NOMO-1 treated with DMSO at 0.1 percent for 48 hours (cell line): ENCODE data around the gene NDUFA3.
"Not testable (repeated sequence)": the region's sequence is repeated elsewhere in the genome, so short reads cannot be mapped to it uniquely, and the experiment has no call there.

ENCODE experiments used
- DNase-seq: peaks from one replicate; lab custom pipeline; 2025; ENCODE audit not compliant: unreplicated experiment; lab: John Stamatoyannopoulos, UW

Gene NDUFA3

DNA sequence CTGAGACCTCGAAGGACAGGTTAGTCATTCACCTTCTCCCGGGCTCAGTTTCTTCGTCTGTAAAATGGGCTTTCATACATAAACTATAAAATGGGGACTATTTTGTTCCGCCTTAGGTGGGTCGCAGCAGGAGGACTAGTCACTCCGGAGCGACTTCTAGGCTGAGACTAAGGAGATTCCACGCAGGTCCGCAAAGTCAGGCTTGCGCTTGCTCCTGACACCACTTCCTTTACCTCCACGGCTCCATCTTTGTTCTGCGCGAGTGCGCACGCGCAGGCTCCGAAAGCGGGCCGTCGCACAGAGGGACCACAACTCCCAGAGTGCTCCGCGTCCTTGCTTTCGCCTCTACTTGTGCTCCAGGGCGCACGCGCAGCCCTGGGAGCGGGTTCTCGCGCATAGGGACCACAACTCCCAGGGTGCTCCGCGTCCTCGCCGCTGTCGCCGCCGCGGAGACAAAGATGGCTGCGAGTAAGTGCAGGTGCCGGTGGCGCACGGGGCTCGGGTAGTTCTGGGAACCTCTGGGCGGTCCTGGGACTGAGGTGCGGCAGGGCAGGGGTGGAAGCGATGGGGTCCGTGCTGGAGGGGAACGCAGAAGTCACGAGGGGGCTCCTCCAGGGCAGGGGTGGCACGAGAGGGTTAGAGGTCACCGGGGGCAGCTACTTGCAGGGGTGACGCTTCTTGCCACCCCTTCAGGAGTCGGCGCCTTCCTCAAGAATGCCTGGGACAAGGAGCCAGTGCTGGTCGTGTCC, at the start of gene NDUFA3:
Gene NDUFA3 (plus strand): TSS at position 435 of the 749 bp plus-strand sequence. CDS start 24 bp downstream, at position 459.
- DNase-seq, result peak; percentile 97

DNA sequence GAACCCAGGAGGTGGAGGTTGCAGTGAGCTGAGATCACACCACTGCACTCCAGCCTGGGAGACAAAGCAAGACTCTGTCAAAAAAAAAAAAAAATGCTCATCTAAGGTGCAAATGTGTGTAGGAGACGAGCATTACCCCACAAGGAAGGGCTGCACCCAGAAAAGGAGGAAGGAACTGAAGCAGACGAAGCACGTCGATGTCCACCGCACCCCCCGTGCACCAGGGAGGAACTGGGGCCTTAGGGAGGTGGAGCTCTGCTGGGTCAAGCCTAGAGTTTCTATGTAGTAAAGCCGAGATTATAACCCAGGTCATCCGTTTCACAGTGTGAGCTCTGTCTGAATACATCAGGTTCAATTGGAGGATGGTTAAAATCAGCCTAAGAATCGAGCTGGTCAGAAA, 40.0 kb upstream of the NDUFA3 start:
- peak; percentile 68 for DNase-seq

DNA sequence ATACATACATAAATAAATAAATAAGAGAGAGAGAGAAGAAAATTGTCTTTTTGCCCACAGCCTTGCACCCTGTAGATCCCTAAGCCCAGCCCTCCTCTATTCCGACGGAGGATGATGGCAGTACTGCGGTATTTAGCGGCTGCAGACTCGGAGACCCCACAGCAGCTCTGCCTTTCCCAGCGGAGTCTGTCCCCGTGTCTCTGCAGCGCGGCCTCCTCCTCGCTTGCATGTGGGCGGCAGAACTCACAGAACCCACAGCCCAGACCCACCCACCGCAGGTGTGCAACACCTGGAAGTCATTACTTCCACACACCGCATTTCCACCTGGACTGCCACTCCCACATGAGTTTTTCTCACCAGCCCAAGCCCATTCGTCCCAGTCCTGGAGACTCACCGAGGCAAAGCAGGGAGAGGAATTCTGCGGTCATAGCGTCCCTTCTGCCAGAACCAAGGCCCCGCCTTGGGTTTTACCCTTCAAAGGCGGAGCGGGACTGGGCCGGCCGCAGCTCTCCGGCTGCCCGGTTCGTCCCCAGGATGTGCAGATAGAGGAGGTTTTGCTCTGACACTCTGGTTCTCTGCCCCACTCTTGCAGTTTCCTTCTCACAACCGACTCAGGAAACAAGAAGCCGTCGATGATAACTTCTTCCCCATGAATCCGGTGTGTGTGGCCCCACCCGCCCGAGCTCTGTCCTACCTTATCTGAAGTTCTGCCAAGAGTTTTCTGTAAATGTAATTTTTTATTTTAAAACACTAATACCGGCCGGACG, 39.1 kb upstream of the NDUFA3 start, which contains the start of gene VSTM1:
Gene VSTM1 (minus strand): TSS at position 548 of the 767 bp plus-strand sequence. CDS start 120 bp downstream, at position 428.
- DNase-seq, result no peak

DNA sequence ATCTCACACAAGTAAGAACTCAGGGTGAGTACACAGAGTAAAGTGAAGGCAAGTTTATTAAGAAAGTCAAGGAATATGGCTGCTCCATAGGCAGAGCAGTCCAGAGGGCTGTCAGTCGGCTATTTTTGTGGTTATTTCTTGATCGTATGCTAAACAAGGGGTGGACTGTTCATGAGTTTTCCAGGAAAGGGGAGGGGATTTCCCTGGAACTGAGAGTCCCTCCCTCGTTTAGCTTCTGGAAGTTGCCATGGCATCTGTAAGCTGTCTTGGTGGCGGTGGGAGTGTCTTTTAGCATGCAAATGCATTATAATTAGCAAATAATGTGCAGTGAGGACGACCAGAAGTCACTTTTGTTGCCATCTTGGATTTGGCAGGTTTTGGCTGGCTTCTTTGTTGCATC, 33.2 kb upstream of the NDUFA3 start:
- DNase-seq, result no peak

DNA sequence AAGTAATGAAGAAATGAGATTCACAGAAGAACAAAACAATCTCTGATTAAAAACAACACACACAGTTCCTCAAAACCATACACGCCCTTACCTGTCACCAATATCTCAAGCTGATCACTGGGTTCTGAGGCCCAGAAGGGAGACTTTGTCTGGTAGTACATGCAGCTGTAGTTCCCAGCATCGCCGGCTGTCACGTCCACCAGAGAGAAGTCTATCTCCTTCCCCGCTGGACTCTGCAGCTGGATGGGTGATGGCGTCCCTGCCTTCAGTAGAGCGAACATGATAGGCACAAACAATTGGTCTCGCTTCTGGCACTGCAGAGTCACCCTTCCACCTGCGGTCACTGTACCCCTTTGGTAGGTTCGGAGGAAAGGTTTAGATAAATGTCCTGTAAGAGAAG, 28.8 kb upstream of the NDUFA3 start:
- DNase-seq, result no peak

DNA sequence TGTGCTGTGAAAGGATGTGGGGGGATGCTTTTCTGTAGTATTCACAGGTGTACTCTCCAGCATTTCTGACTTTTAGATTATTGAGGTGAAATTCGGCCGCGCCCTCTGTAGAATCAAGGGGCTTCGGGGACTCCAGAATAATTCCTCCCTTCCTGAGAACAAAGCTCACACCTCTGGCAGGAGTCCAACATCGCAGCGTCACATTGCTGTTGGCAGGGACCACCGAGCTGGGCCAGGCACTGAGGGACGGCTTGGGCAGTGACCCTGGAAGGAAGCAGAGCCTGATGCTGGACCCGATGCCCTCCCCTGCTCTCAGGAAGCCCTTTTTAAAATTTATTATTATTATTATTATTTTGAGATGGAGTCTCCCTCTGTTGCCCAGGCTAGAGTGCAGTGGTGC, 27.8 kb upstream of the NDUFA3 start:
- no peak for DNase-seq

DNA sequence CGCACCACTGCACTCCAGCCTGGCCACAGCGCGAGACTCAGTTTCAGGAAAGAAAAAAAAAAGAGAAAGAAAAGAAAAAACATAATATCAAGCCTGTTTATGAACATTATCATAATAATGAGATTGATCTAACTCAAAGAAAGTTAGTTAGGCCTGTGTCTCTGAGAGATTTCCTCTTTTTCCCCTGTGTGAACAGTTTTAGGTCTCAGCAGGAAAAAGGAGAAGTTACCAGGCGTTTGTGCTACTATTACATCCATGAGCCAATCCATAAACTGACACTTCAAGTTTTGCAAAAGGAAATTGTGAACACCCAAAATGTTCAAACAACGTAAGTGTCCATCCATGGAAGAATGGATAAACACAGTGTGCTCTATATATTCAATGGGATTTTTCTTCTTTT, 25.3 kb upstream of the NDUFA3 start:
- DNase-seq, result peak; percentile 93

DNA sequence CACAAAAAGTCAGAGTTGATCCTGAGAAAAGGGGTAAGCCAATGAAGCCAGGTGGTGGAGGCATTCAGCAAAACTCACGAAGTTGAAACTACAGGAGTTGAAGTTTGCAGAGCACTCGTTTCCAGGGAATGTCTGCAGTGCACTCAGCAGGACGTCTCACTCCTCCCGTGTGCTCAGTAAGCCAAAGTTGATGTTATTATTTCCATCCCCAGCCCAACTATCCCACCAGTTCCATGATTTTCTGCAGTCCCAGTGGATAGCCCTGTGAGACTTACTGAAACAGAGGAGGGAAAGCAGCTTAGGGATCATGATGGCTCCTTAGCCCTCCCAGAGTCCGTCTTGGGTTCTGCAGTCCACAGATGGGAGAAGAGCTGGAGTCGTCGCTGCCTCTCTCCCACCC, 21.6 kb upstream of the NDUFA3 start, which contains the start of gene TARM1:
Gene TARM1 (minus strand): TSS at position 334 of the 400 bp plus-strand sequence. CDS start 25 bp downstream, at position 309.
- DNase-seq, result no peak

DNA sequence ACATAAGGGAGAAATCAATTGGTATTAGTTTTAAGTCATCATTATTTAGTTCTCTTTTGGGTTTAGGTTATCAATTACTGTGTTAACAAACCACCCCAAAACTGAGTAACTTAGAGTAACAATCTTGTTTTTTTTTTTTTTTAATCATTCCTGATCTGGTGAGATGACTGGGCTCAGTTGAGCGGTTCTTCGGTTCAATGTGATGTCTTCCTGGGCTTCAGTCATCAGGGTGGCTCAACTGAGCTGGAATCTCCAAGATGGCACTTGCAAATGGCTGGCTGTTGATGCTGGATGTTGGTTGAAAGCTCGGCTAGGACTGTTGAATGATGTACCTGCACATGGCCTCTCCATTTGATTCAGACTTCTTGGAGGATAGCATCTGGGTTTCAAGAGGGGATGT, 18.2 kb upstream of the NDUFA3 start:
- DNase-seq, result no peak

DNA sequence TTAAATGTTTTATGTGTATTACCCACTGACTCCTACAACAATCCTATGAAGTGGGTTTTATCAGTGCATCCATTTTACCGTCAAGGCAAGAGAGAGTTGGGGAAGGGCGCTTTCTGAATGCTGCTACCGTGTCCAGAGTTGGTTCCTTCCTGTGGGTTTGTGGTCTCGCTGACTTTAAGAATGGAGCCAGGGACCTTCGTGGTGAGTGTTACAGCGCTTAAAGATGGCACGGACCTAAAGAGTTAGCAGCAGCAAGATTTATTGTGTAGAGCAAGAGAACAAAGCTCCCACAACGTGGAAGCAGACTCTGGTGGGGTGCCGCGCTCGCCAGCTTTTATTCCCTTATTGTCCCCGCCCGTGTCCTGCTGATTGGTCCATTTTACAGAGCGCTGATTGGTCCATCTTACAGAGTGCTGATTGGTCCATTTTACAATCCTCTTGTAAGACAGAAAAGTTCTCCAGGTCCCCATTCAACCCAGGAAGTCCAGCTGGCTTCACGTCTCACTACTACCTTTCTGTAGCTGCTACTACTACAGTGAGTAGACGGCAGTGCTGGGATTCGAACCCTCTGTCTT, 8.1 kb upstream of the NDUFA3 start:
- DNase-seq, result no peak

DNA sequence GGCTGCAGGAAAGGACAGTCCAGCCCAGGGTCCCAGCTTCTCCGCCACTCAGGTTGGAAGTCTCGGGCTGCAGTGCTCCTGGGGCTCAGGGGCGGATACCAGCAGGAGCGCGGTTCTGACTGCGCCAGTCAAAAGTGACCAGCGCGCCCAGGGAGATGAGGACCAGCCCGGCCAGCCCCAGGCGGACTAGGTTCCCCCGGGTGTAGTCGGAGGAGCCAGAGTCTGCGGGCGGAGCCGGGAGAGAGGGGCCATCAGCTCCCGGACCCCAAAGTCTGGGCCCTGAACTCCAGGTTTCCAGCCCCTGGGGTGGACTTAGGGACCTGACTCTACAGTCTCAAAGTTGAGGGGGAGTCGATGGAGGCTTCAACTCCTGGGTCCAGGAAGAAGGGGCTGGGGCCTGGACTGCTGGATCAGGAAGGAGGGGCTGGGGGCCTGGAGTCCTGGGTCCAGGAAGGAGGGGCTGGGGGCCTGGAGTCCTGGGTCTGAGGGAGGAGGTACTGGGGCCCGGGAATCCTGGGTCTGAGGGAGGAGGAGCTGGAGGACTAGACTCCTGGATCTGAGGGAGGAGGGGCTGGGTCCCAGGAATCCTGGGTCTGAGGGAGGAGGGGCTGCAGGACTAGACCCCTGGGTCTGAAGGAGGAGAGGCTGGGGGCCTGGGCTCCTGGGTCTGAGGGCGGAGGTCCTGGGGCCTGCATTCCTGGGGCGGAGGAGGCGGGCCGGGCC, 7.4 kb upstream of the NDUFA3 start:
- DNase-seq, result no peak

DNA sequence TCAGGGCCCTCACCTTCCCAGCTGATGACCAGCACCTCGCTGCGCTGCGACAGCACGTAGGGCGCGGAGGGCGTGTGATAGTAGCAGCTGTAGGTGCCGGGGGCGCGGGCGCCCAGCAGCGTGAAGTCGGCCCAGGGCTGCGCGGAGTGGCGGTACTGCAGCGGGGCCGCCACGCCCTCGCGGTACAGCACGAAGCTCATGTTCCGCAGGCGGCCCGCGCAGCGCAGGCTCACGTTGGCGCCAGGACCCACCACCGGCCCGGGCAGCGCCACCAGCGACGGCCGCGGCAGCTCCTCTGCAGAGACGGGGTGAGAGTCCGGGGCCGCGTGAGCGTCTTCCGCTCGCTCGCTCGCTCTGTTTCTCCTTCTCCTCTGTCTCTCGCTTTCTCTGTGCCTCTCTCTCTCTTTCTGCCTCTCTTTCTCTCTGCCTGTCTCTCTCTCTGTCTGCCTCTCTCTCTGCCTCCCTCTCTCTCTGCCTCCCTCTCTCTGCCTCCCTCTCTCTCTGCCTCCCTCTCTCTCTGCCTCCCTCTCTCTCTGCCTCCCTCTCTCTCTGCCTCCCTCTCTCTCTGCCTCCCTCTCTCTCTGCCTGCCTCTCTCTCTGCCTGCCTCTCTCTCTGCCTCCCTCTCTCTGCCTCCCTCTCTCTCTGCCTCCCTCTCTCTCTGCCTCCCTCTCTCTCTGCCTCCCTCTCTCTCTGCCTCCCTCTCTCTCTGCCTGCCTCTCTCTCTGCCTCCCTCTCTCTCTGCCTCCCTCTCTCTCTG, 6.6 kb upstream of the NDUFA3 start:
- peak; percentile 63 for DNase-seq

DNA sequence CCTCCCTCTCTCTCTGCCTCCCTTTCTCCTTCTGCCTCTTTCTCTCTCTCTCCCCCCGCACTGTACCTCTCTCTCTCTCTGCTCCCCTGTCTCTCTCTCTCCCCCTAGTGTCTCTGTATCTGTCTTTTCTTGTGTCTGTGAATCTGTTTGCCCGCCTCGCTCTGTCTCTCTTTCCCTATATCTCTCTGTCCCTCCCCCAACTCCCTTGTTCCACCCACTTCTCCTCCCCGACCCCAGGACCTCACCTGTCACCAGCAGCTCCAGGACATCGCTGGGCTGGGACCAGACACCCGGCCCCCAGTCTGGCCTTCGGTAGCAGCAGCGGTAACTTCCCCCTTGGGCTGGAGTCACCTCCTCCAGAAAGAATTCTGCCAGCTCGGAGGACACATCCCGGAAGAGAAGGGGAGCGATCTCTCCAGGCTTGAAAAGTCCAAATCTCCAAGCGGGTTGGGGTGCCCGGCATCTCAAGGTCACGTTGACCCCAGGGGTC, 6.0 kb upstream of the NDUFA3 start:
- peak; percentile 59 for DNase-seq

DNA sequence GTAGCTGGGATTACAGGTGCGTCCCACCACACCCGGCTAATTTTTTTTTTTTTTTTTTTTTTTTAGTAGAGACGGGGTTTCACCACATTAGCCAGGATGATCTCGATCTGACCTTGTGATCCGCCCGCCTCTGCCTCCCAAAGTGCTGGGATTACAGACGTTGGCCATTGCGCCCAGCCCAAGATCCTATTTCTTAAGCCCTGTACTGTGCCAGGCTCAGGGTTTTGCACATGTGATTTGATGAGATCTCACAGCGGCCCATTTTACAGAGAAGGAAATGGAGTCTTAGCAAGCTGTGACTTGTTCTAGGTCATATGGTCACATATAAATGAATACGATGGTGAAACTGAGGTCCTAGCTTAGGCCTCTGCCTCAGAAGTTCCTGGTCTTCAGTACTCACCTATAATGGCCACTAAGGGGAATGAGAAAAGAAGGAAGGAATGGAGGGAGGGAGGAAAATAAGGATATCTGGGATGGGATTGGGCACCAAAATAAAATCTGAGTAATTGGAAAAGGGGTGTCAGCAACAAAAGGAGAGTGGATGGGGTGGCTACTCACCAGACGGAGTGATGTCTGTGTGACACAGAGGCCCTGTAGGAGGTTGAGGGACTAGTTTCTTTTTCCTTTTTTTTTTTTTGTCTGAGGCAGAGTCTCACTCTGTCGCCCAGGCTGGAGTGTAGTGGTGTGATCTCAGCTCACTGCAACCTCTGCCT, 3.3 kb upstream of the NDUFA3 start:
- no peak for DNase-seq

DNA sequence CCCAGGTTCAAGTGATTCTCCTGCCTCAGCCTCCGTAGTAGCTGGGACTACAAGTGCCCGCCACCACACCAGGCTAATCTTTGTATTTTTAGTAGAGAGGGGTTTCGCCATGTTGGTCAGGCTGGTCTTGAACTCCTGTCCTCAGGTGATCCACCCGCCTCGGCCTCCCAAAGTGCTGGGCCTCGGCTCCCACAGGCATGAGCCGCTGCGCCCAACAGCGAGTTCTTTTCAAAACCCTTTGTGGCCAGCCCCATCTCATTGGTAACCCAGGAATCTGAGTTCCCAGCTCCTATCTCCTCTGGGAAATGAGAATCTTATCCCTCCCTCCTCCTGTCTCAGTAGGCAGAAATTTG, 2.8 kb upstream of the NDUFA3 start:
- DNase-seq, result not testable (repeated sequence)

DNA sequence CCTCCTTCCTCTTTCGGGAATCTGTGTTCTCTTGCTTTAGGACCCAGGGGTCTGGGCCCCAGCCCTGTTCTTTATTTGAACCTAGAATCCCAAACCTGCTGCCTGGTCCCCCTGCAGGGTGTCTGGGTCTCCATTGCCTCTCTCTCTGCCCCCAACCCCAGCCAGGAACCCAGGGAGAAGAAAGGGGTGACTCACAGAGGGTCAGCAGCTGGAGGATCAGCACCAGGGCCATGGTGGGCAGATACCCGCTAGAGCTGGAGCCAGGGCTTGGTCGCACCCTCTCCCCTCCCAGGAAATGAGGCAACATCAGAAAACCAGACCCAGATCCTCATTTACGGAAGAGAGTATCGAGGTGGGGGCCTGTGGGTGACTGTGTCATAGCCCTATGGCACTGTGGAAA, 2.1 kb upstream of the NDUFA3 start, which contains the start of gene OSCAR:
Gene OSCAR (minus strand): TSS at position 243 of the 400 bp plus-strand sequence. CDS start 11 bp downstream, at position 232.
- peak; percentile 14 for DNase-seq

DNA sequence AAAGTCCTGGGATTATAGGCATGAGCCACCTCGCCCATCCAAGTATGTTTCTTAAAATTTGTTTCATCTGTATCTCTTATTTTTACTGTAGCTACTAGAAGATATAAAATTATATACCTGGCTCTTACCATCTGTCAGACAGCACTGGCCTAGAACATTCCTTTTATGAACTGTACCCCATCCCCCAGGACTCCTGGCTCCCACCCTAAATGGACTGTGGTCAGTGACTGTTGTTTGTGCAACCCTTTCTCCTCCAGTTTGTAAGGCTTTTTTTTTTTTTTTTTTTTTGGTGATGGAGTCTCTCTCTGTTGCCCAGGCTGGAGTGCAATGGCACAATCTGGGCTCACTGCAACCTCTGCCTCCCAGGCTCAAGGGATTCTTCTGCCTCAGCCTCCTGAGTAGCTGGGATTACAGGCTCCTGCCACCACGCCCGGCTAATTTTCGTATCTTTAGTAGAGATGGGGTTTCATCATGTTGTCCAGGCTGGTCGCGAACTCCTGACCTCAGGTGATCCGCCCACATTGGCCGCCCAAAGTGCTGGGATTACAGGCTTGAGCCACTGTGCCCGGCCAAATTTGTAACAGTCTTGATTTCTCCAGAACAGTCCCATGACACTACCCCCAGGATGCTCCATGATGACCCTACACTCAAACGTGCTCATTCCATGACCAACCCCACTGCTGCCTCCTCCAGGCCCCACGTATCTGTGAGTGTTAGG, 2.5 kb downstream of the NDUFA3 start:
- no peak for DNase-seq

DNA sequence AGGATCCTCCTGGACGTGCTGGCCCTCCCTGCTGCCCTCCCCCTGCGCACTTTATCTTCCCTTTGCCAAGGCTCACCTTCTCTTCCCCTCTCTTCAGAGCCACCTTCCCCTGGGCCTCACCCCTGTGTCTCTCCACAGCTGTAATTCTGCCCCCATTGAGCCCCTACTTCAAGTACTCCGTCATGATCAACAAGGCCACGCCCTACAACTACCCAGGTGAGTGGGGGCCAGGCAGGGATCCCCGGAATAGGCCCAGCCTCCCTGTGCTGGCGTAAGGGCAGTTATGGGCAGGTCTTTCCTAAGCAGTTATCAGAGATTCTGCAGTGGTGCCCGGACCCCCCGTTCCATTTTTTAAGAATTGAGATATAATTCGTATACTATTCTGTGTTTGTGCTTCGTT, 3.1 kb downstream of the NDUFA3 start:
- DNase-seq, result no peak

DNA sequence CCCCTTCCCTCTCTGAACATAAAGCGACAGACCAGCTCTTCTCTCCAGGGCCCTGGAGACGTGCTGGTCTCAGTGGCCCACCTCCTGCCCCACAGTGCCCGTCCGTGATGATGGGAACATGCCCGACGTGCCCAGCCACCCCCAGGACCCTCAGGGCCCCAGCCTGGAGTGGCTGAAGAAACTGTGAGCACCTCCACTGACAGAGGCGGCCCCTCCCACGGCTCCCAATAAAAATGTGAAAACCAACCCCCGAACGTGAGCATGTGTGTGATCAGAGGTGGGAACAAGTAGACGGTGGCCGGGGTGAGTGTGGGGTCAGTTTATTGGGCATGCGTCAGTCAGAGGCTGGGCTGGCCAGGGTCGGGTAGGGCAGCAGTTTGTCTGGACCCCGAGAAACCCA, 4.1 kb downstream of the NDUFA3 start:
- no peak for DNase-seq
